GM19351 (cell line): ENCODE results near the gene MARF1.
"Not testable (repeated sequence)": the region's sequence is repeated elsewhere in the genome, so short reads cannot be mapped to it uniquely, and the experiment has no call there.

ENCODE experiments used
- ATAC-seq: cut with Tn5 transposase; IDR thresholded peaks from one replicate; pipeline ENCODE4 v1.9.1; 2021; ENCODE audit warnings: mild to moderate bottlenecking, moderate library complexity; ENCODE audit not compliant: unreplicated experiment

The MARF1 gene

GRCh38 chr16:15621889-15622288, 21.1 kb downstream of the MARF1 start:
- no peak for ATAC-seq

- ATAC-seq = no peak
These were observed 21.5 kb downstream of the MARF1 start for GRCh38 chr16:15621456-15621855.

- no peak for ATAC-seq
These were observed 22.3 kb downstream of the MARF1 start for GRCh38 chr16:15620611-15621195.

- ATAC-seq = no peak
These were observed 24.6 kb downstream of the MARF1 start for GRCh38 chr16:15618392-15618791.

GRCh38 chr16:15617901-15618300, 25.1 kb downstream of the MARF1 start:
- no peak for ATAC-seq

- ATAC-seq = no peak
These were observed 26.3 kb downstream of the MARF1 start for GRCh38 chr16:15616475-15617165.

- ATAC-seq = no peak
These were observed 26.9 kb downstream of the MARF1 start for GRCh38 chr16:15616012-15616411.

- ATAC-seq = no peak
These were observed 29.3 kb downstream of the MARF1 start for GRCh38 chr16:15613676-15614075.

- ATAC-seq = no peak
These were observed 31.3 kb downstream of the MARF1 start for GRCh38 chr16:15611610-15612009.

GRCh38 chr16:15610369-15610871, 32.5 kb downstream of the MARF1 start:
- ATAC-seq = no peak

GRCh38 chr16:15609286-15609649, 33.7 kb downstream of the MARF1 start:
- ATAC-seq = no peak

- ATAC-seq = no peak
These were observed 34.3 kb downstream of the MARF1 start for GRCh38 chr16:15608398-15609285.

GRCh38 chr16:15607700-15608396, 35.1 kb downstream of the MARF1 start:
- no peak for ATAC-seq

- not testable (repeated sequence) for ATAC-seq
These were observed 35.7 kb downstream of the MARF1 start for GRCh38 chr16:15607221-15607699.

- no peak for ATAC-seq
These were observed 36.3 kb downstream of the MARF1 start for GRCh38 chr16:15606518-15607220.

GRCh38 chr16:15605839-15606517, 37.0 kb downstream of the MARF1 start:
- no peak for ATAC-seq

GRCh38 chr16:15604460-15605440, 38.2 kb downstream of the MARF1 start:
- no peak for ATAC-seq

GRCh38 chr16:15602285-15603044, 40.5 kb downstream of the MARF1 start:
- no peak for ATAC-seq
